ENCODE results near the gene ZNF827.

ZNF827 gene

DNA sequence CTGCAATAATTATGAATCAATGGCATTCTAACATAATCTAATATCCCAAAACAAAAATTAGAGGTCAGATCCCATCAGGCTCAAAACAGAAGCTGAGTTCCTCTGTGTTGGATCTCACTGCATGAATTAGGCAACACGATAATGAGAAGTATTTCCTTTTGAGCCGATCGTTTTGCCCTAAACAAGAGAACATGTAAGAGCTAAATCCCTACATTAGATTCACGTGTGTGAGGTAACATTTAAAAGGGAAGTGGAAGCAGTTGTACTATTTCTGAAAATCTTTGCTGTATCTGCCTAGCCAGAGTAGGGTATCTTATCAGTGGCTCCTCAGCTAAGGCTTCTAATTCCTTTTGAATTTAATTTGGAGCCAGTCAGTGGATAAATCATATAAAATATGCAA is 143.1 kb downstream of the ZNF827 start:
- DNase-seq (ENCODE audit: low read depth), result no peak
- in situ Hi-C loops (cut with HindIII; ENCODE audit: low sequenced_read_pairs), result no loop called here
- no peak overlapping the region for H3K4me3 ChIP-seq (ENCODE audit: low read depth, low read length)
- TF ChIP-seq, protein P1, sequence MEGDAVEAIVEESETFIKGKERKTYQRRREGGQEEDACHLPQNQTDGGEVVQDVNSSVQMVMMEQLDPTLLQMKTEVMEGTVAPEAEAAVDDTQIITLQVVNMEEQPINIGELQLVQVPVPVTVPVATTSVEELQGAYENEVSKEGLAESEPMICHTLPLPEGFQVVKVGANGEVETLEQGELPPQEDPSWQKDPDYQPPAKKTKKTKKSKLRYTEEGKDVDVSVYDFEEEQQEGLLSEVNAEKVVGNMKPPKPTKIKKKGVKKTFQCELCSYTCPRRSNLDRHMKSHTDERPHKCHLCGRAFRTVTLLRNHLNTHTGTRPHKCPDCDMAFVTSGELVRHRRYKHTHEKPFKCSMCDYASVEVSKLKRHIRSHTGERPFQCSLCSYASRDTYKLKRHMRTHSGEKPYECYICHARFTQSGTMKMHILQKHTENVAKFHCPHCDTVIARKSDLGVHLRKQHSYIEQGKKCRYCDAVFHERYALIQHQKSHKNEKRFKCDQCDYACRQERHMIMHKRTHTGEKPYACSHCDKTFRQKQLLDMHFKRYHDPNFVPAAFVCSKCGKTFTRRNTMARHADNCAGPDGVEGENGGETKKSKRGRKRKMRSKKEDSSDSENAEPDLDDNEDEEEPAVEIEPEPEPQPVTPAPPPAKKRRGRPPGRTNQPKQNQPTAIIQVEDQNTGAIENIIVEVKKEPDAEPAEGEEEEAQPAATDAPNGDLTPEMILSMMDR (IDR thresholded peaks at IDR 0.05; ENCODE audit: low read depth, low read length, missing control alignments), result no peak

DNA sequence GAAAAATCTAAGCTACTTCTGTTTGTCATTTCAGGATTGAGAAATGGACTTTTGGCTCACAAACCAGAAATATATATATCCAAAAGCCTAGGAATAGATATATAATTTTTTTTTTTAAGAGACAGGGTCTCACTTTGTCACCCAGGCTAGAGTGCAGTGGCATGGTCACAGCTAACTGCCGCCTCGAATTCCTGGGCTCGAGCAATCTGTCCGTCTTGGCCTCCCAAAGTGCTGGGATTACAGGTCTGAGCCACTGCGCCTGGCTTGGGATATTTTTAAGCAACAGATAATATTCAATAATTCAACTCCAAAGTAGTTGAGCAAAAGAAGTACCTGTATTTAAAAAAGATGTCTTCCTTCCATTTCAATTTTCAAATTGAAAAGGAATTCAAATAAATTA is 146.2 kb downstream of the ZNF827 start:
- no peak overlapping the region for H3K4me3 ChIP-seq (ENCODE audit: low read depth, low read length)
- no peak for DNase-seq (ENCODE audit: low read depth)
- TF ChIP-seq, protein P1 (IDR thresholded peaks at IDR 0.05; ENCODE audit: low read depth, low read length, missing control alignments), result no peak
- in situ Hi-C loops (cut with HindIII; ENCODE audit: low sequenced_read_pairs), result no loop called here

DNA sequence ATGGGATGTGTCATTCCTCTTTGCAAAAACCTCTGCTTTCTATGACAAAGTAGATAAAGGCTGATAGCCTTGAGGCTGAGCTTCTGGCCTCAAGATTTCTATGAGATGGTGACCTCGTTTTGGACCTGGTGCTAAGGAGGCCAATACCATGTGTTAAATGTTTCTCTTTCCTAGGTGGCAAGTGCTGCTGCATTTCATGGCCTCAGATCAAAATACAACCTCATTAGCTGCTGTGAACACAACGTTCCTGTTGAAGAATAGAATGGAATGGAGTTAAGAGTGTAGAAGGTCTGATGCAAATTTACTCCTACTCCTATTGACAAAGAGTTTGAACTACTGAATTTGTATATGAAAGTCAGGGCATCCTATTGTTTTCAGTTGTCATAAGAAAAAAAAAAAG is 146.6 kb downstream of the ZNF827 start:
- no peak for DNase-seq (ENCODE audit: low read depth)
- TF ChIP-seq, protein P1 (IDR thresholded peaks at IDR 0.05; ENCODE audit: low read depth, low read length, missing control alignments), result no peak
- in situ Hi-C loops (cut with HindIII; ENCODE audit: low sequenced_read_pairs), result no loop called here
- H3K4me3 ChIP-seq (ENCODE audit: low read depth, low read length), result no peak overlapping the region

DNA sequence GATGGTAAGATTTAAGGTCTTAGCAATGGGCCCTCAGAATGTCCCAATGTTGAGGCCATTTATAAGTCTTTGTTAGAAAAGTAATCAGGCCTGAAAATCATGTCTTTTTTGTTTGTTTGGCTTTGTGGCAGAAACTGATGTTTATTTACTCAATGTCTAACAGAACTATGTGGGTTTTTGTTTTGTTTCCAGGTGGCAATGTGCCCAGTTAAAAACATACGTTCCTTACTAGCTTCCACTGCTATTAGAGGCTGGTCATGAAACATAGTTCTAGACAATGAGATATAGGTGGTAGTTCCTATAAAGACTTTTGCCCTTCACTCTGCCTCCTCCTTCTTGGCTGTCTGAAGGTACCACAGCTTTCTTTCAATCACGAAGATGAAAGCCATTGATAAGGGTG is 149.9 kb downstream of the ZNF827 start:
- no peak for DNase-seq (ENCODE audit: low read depth)
- TF ChIP-seq, protein P1 (IDR thresholded peaks at IDR 0.05; ENCODE audit: low read depth, low read length, missing control alignments), result no peak
- in situ Hi-C loops (cut with HindIII; ENCODE audit: low sequenced_read_pairs), result no loop called here
- H3K4me3 ChIP-seq (ENCODE audit: low read depth, low read length), result no peak overlapping the region

DNA sequence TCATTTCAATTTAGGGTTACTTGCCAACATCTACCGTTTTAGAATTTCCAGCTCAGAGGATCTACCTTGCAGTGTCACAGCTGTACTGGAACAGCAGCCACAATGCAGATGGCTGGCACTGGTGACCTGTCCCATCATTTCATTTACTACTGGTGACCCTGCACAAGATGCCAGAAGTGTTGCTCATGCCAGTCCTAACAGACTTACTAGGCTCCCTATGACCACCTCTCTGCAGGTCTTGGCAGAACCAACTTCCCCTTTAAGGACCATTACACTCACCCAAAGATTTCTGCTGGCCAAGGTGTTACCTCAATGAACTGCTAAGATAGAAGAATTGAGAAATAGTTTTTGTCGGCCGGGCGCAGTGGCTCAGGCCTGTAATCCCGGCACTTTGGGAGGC is 151.8 kb downstream of the ZNF827 start:
- DNase-seq (ENCODE audit: low read depth), result no peak
- TF ChIP-seq, protein P1 (IDR thresholded peaks at IDR 0.05; ENCODE audit: low read depth, low read length, missing control alignments), result no peak
- H3K4me3 ChIP-seq (ENCODE audit: low read depth, low read length), result no peak overlapping the region
- in situ Hi-C loops (cut with HindIII; ENCODE audit: low sequenced_read_pairs), result no loop called here

DNA sequence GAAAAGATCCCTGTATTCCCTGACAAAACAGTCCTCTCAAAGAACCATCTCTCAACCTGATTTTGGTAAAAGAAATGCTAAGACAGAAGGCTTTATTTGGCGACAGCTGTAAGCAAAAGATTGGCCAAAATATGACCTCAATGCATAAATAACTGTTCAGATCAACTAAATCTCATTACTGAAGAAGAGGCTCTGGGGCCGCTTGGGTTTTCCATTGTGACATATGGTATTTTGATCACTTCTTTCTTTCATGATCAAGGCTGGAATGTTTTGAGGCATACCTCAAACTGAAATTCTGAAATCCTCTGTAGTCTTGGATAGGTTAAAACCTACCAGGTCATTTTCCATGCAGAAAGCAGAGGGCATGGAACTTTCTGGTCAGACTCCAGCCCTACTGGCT is 152.4 kb downstream of the ZNF827 start:
- in situ Hi-C loops (cut with HindIII; ENCODE audit: low sequenced_read_pairs), result no loop called here
- TF ChIP-seq, protein P1 (IDR thresholded peaks at IDR 0.05; ENCODE audit: low read depth, low read length, missing control alignments), result no peak
- no peak for DNase-seq (ENCODE audit: low read depth)
- no peak overlapping the region for H3K4me3 ChIP-seq (ENCODE audit: low read depth, low read length)
